Spleen (tissue), 11 donors: ENCODE measurements around the gene CCDC12. TPM values are rescaled to one million over a fixed set of nuclear protein-coding genes. Genes with fewer than 3 reads are reported as not detected.

Source experiments
- DNase-seq: peaks from one replicate; pipeline ENCODE4 v3.0.0-alpha.2; 2020
- H3K27ac ChIP-seq, 8 donors: fragments of 200-600 bp; sonication (generic) in 7 of 8; 1 replicate in 4 of 8; 2 replicates in 4 of 8; pipeline versions ENCODE4 v1.5.0 to v1.8.0; 2016 to 2021; ENCODE audit warnings: inconsistent platforms in 4 of 8, mild to moderate bottlenecking in 4 of 8, moderate library complexity in 1 of 8
- H3K27me3 ChIP-seq, 7 donors: fragments of 200-600 bp; sonication (generic) in 6 of 7; replicated peaks in 1 of 7; 1 replicate in 4 of 7; 2 replicates in 3 of 7; pipeline versions ENCODE4 v1.5.0 to v1.8.0; 2016 to 2021; ENCODE audit warnings: inconsistent platforms in 3 of 7, mild to moderate bottlenecking in 1 of 7
- H3K36me3 ChIP-seq, 6 donors: fragments of 200-600 bp; sonication (generic) in 5 of 6; 1 replicate in 4 of 6; 2 replicates in 2 of 6; pipeline versions ENCODE4 v1.5.0 to v1.8.0; 2016 to 2021; ENCODE audit warnings: inconsistent platforms in 2 of 6
- H3K4me1 ChIP-seq, 6 donors: fragments of 200-600 bp; sonication (generic) in 5 of 6; 1 replicate in 3 of 6; 2 replicates in 3 of 6; pipeline versions ENCODE4 v1.5.0 to v1.8.0; 2016 to 2021; ENCODE audit warnings: inconsistent platforms in 3 of 6
- H3K4me3 ChIP-seq, 8 donors: fragments of 200-600 bp; sonication (generic) in 7 of 8; 1 replicate in 4 of 8; 2 replicates in 4 of 8; pipeline versions ENCODE4 v1.5.0 to v1.8.0; 2016 to 2021; ENCODE audit warnings: inconsistent platforms in 4 of 8, mild to moderate bottlenecking in 4 of 8, moderate library complexity in 2 of 8
- H3K9me3 ChIP-seq, 8 donors: fragments of 200-600 bp; sonication (generic) in 7 of 8; 1 replicate in 4 of 8; 2 replicates in 4 of 8; pipeline versions ENCODE4 v1.5.0 to v1.8.0; 2016 to 2021; ENCODE audit warnings: inconsistent platforms in 4 of 8
- POLR2A ChIP-seq, 3 donors: fragments of 450-650 bp; IDR thresholded peaks; one replicate each; pipeline ENCODE4 v1.5.1; 2017; ENCODE audit warnings: antibody characterized with exemption in 3 of 3, mild to moderate bottlenecking in 1 of 3
- POLR2AphosphoS5 ChIP-seq, 3 donors: sonication (generic); formaldehyde crosslinking; IDR thresholded peaks; one replicate each; pipeline ENCODE4 v1.5.1; 2017; ENCODE audit warnings: antibody characterized with exemption in 3 of 3
- WGBS, 5 donors: extraction: QIAGEN DNeasy Blood & Tissue Kit in 3 of 5; methylation state at CpG; one replicate each; pipeline versions ENCODE4 v1.1.5 to v1.1.7; 2013 to 2018; 5-methylcytosine and 5-hydroxymethylcytosine counted together
- intact Hi-C: fragments of 100-400 bp; cut with DNase I; formaldehyde crosslinking; loops from one replicate; pipeline ENCODE4 v1.15.0; 2023; ENCODE audit warnings: low total_unique reads
- polyA plus RNA-seq, 3 donors: library from polyadenylated mRNA; stranded (reverse); fragments of 200-250 nt; gene quantifications; one replicate each; pipeline ENCODE4 v1.2.1, GENCODE V29; 2013
- total RNA-seq, 7 donors: library from RNA; depleted of rRNA in 3 of 7; stranded (reverse); fragments of >200 nt in 3 of 7; fragmentation: NEBNext Ultra II Directional in 4 of 7; extraction: Animal tissue kit (Norgen Biotek cat#: 25700) in 4 of 7; gene quantifications; one replicate each; pipeline versions ENCODE4 v1.1.0 to v1.2.1, GENCODE V29; 2016 to 2021
- TF ChIP-seq, protein P1 (sequence below), 11 experiments: fragments of 200-600 bp in 7 of 11; fragments of 450-650 bp in 4 of 11; sonication (generic) in 4 of 11; IDR thresholded peaks in 8 of 11; conservative IDR thresholded peaks in 3 of 11; 1 replicate in 7 of 11; 2 replicates in 4 of 11; pipeline versions ENCODE4 v1.4.0 to v1.8.0; 2016 to 2021; ENCODE audit warnings: antibody characterized with exemption in 11 of 11, inconsistent platforms in 4 of 11, mild to moderate bottlenecking in 1 of 11
- donor health status: healthy with polysubstance abuse.
- donor health status: DM: no; HTN: no; CAD: no; lungs with moderate emphysema.
- donor health status: DM: no; HTN: no; CAD: no.
- donor health status: Bipolar disorder and iron deficiency.
- donor health status: healthy.
- donor health status: DM: no; HTN: no; CAD: no.
- donor health status: DM: yes; HTN: yes; CAD: no.

CCDC12 gene
- total and polyA plus RNA-seq, 10 donors, result 36.5 to 124 (median 55.7) TPM

DNA sequence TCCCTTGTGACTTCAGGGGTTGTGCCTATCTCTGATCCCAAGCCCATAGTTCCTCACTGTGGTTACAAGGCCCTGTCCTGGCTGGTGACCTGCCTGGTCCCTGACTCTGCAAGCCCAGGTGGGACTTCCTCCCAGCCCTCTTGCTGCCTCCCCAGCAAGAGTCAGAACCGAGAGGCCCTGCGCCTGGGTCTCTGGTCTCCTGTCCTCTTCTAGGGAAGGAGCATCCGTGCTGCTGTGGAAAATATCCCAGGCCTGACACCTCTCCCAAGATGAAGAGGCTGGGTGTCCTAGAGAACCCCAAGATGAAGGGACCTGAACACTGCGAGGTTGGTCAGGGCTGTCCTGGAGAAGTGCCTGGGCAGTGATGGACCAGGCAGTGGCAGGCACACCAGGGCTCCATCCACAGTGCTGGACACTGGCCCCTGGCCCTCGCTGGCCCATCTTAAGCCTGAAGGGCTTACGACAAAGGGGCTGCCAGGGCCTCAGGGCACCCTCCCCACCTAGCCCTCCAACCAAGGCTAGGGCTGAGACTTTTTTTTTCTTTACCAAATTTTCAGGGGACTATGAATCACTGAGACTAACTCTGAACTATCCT is 66.3 kb downstream of the CCDC12 start:
- 75 to 93% (median 88%) methylated on average over 6 of the region's 6 CpGs for WGBS, 5 donors
- H3K4me1 ChIP-seq, result peaks cover 3 to 29% (median 19%) of the 10 kb centered on the region in 6 donors
- H3K9me3 ChIP-seq, result no peaks in the 10 kb centered on the region
- intact Hi-C loops, result no loop called here
- TF ChIP-seq POLR2A (IDR thresholded peaks at IDR 0.05) (no peak), POLR2AphosphoS5 (IDR thresholded peaks at IDR 0.05) (no peak)
- TF ChIP-seq, protein P1, sequence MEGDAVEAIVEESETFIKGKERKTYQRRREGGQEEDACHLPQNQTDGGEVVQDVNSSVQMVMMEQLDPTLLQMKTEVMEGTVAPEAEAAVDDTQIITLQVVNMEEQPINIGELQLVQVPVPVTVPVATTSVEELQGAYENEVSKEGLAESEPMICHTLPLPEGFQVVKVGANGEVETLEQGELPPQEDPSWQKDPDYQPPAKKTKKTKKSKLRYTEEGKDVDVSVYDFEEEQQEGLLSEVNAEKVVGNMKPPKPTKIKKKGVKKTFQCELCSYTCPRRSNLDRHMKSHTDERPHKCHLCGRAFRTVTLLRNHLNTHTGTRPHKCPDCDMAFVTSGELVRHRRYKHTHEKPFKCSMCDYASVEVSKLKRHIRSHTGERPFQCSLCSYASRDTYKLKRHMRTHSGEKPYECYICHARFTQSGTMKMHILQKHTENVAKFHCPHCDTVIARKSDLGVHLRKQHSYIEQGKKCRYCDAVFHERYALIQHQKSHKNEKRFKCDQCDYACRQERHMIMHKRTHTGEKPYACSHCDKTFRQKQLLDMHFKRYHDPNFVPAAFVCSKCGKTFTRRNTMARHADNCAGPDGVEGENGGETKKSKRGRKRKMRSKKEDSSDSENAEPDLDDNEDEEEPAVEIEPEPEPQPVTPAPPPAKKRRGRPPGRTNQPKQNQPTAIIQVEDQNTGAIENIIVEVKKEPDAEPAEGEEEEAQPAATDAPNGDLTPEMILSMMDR (IDR thresholded peaks at IDR 0.05 in 8 of 11, conservative IDR thresholded peaks at IDR 0.05 in 3 of 11), result no peak
- H3K36me3 ChIP-seq, result peaks cover 0 to 3% (median 0%) of the 10 kb centered on the region in 6 donors
- no peak overlapping the region for H3K4me3 ChIP-seq
- peak; percentile 59 for DNase-seq
- H3K27ac ChIP-seq, result no peak overlapping the region
- H3K27me3 ChIP-seq, result no peaks in the 10 kb centered on the region

DNA sequence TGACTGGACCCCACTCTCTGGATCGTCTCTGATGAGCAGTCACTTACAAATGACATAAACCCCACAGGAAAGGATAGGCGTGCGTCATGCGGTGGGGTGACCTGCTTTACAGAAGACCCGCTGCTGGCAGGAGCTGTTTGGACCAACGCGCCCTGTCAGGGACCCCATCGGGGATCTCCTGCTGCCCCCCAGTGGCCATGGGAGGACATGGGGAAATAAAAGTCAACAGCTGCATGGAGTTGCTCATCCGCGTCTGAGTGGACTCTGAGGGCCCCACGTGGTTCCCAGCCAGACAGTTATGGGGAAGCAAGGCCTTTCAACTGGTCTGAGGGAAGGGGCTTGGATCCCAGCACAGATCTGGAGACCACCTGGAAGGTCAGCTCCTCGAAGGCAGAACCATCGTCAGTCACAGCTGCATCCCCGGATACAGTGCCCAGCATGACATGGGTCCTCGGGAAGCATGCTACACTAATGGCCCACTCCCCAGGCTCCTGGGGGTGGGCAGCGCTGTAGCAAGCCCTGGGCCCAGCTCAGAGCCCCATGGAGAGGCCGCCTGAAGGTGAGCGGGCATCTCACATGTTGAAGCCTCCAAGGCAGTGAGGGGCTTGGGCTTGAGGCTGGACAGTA is 66.9 kb downstream of the CCDC12 start:
- intact Hi-C loops, result no loop called here
- H3K9me3 ChIP-seq, result no peaks in the 10 kb centered on the region
- H3K4me3 ChIP-seq, result no peak overlapping the region
- no peak overlapping the region for H3K27ac ChIP-seq
- TF ChIP-seq POLR2A (IDR thresholded peaks at IDR 0.05) (no peak), POLR2AphosphoS5 (IDR thresholded peaks at IDR 0.05) (peak; percentile 40 to 47 (median 45))
- TF ChIP-seq, protein P1 (IDR thresholded peaks at IDR 0.05 in 8 of 11, conservative IDR thresholded peaks at IDR 0.05 in 3 of 11), result peak; percentile 70 to 87 (median 82)
- H3K27me3 ChIP-seq, result no peaks in the 10 kb centered on the region
- no peaks in the 10 kb centered on the region for H3K36me3 ChIP-seq
- WGBS, 5 donors, result 0 to 26% (median 22%) methylated on average over 10 to 18 of the region's 18 CpGs
- peaks cover 3 to 29% (median 19%) of the 10 kb centered on the region in 6 donors for H3K4me1 ChIP-seq
- peak; percentile 93 for DNase-seq

DNA sequence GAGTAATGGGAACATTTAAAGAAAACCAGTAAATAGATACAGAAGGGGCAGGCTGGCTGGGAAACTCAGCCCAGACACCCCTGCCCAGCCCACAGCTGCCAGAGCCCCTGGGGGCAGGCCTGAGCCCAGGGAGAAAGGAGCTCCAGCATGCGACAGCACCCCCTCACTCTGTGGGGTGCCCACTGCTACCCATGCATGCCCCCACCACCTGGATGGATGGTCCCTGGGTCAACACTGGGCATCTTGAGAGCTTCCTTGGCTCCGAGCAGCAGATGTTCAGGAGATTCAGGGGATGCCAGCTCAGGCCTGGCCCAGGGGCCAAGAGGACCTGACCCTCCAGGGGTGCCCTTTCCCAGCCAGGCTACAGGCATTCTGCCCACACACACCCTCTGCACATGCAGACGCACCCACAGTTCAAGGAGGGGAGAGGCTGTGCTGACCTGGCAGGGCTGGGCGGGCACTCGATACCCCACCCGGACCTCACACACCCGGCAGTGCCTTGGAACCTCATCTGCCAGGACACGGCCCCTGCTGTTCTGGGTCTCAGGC is 67.5 kb downstream of the CCDC12 start:
- intact Hi-C loops, result no loop called here

More for the DNA sequence above, 67.5 kb downstream of the CCDC12 start:
- Histone ChIP-seq H3K4me1 (peaks cover 3 to 27% (median 19%) of the 10 kb centered on the region in 6 donors), H3K9me3 (no peaks in the 10 kb centered on the region), H3K4me3 (no peak overlapping the region), H3K36me3 (no peaks in the 10 kb centered on the region), H3K27ac (no peak overlapping the region), H3K27me3 (no peaks in the 10 kb centered on the region)
- TF ChIP-seq, protein P1 (IDR thresholded peaks at IDR 0.05 in 8 of 11, conservative IDR thresholded peaks at IDR 0.05 in 3 of 11), result no peak
- TF ChIP-seq POLR2A (IDR thresholded peaks at IDR 0.05) (no peak), POLR2AphosphoS5 (IDR thresholded peaks at IDR 0.05) (peak in 1 of 3 donors; percentile 53)
- DNase-seq, result no peak
- 36 to 81% (median 66%) methylated on average over 6 to 8 of the region's 8 CpGs for WGBS, 5 donors
